Trophoblast cell (in vitro differentiated cells and primary cell): ENCODE results near the gene RABL6.

Experiments used
- DNase-seq, 2 donors: peaks; one replicate each; pipeline ENCODE4 v3.0.0-alpha.2; 2016
- H2AFZ ChIP-seq: 2 replicates; pipeline ENCODE4 v1.6.1; 2013; ENCODE audit warnings: low read length, moderate library complexity, mild to moderate bottlenecking; ENCODE audit not compliant: insufficient read depth, poor library complexity
- H2AK5ac ChIP-seq: 2 replicates; pipeline ENCODE4 v1.6.1; 2013; ENCODE audit warnings: mild to moderate bottlenecking, low read length
- H2BK120ac ChIP-seq: 2 replicates; pipeline ENCODE4 v1.6.1; 2013; ENCODE audit warnings: low read length, mild to moderate bottlenecking, moderate library complexity; ENCODE audit not compliant: insufficient read depth, poor library complexity
- H2BK12ac ChIP-seq: 2 replicates; pipeline ENCODE4 v1.6.1; 2013; ENCODE audit warnings: mild to moderate bottlenecking, low read length, moderate library complexity
- H2BK5ac ChIP-seq: 2 replicates; pipeline ENCODE4 v1.6.1; 2013; ENCODE audit warnings: low read length, low read depth, moderate library complexity, mild to moderate bottlenecking; ENCODE audit not compliant: poor library complexity
- H3K14ac ChIP-seq: 2 replicates; pipeline ENCODE4 v1.6.1; 2013; ENCODE audit warnings: mild to moderate bottlenecking, low read length
- H3K18ac ChIP-seq: 2 replicates; pipeline ENCODE4 v1.6.1; 2013; ENCODE audit warnings: mild to moderate bottlenecking, low read length
- H3K23ac ChIP-seq: 2 replicates; pipeline ENCODE4 v1.6.1; 2013; ENCODE audit warnings: low read length
- H3K27ac ChIP-seq: 2 replicates; pipeline ENCODE4 v1.5.1; 2013; ENCODE audit warnings: low read depth, mild to moderate bottlenecking, inconsistent platforms, low read length, moderate library complexity
- H3K27me3 ChIP-seq: 2 replicates; pipeline ENCODE4 v1.6.1; 2013; ENCODE audit warnings: inconsistent platforms, mild to moderate bottlenecking, low read length, moderate library complexity; ENCODE audit not compliant: insufficient read depth
- H3K36me3 ChIP-seq, 2 experiments: 1 replicate in 1 of 2; 2 replicates in 1 of 2; pipeline ENCODE4 v1.6.1; 2013; ENCODE audit warnings: low read length in 2 of 2, mild to moderate bottlenecking in 2 of 2, moderate library complexity in 1 of 2; ENCODE audit not compliant: insufficient read depth in 2 of 2, control insufficient read depth in 1 of 2
- H3K4ac ChIP-seq: 2 replicates; pipeline ENCODE4 v1.6.1; 2013; ENCODE audit warnings: low read depth, mild to moderate bottlenecking, low read length, moderate library complexity
- H3K4me1 ChIP-seq, 2 experiments: 1 replicate in 1 of 2; 2 replicates in 1 of 2; pipeline ENCODE4 v1.6.1; 2013; ENCODE audit warnings: low read length in 2 of 2, mild to moderate bottlenecking in 2 of 2, moderate library complexity in 1 of 2; ENCODE audit not compliant: insufficient read depth in 2 of 2, control insufficient read depth in 1 of 2
- H3K4me2 ChIP-seq: 2 replicates; pipeline ENCODE4 v1.6.1; 2013; ENCODE audit warnings: inconsistent platforms, mild to moderate bottlenecking, low read length, moderate library complexity
- H3K4me3 ChIP-seq: 2 replicates; pipeline ENCODE4 v1.5.1; 2013; ENCODE audit warnings: mild to moderate bottlenecking, low read depth, low read length, inconsistent platforms
- H3K79me1 ChIP-seq: one replicate; pipeline ENCODE4 v1.6.1; 2013; ENCODE audit warnings: low read length
- H3K79me2 ChIP-seq: 2 replicates; pipeline ENCODE4 v1.6.1; 2013; ENCODE audit warnings: low read length, mild to moderate bottlenecking; ENCODE audit not compliant: control insufficient read depth, insufficient read depth, poor library complexity
- H3K9ac ChIP-seq: 2 replicates; pipeline ENCODE4 v1.6.1; 2013; ENCODE audit warnings: mild to moderate bottlenecking, low read length
- H3K9me3 ChIP-seq: 2 replicates; pipeline ENCODE4 v1.6.1; 2013; ENCODE audit warnings: low read depth, mild to moderate bottlenecking, control low read depth, inconsistent platforms, low read length; ENCODE audit not compliant: insufficient read depth
- H4K12ac ChIP-seq: 2 replicates; pipeline ENCODE4 v1.6.1; 2013; ENCODE audit warnings: low read depth, mild to moderate bottlenecking, low read length, moderate library complexity
- H4K8ac ChIP-seq: 2 replicates; pipeline ENCODE4 v1.6.1; 2013; ENCODE audit warnings: low read depth, mild to moderate bottlenecking, low read length, moderate library complexity
- H4K91ac ChIP-seq: one replicate; pipeline ENCODE4 v1.6.1; 2013; ENCODE audit warnings: low read depth, mild to moderate bottlenecking, low read length, moderate library complexity
- WGBS: extraction: QIAGEN DNeasy Blood & Tissue Kit; methylation state at CpG from one replicate; pipeline ENCODE4 v1.1.7; 2013; ENCODE audit warnings: missing lambda C conversion rate; ENCODE audit not compliant: insufficient read length, insufficient coverage; ENCODE audit errors: extremely low coverage; 5-methylcytosine and 5-hydroxymethylcytosine counted together

The RABL6 gene

GRCh38 chr9:136814725-136815421 lies 7.1 kb downstream of the RABL6 start:
- peak overlapping the region; percentile 1 for H3K4ac ChIP-seq
- no peaks in the 10 kb centered on the region for H3K27me3 ChIP-seq
- no peaks in the 10 kb centered on the region for H3K79me1 ChIP-seq
- H4K12ac ChIP-seq: no peak overlapping the region
- H3K4me2 ChIP-seq: no peak overlapping the region
- no peak overlapping the region for H3K4me3 ChIP-seq
- H2AK5ac ChIP-seq: no peak overlapping the region
- no peak overlapping the region for H2BK5ac ChIP-seq
- H3K4me1 ChIP-seq: peaks cover 0 to 2% of the 10 kb centered on the region in 2 experiments
- H2BK12ac ChIP-seq: no peak overlapping the region
- H3K14ac ChIP-seq: no peak overlapping the region
- H3K79me2 ChIP-seq: peaks cover 1% of the 10 kb centered on the region
- no peak overlapping the region for H4K8ac ChIP-seq
- WGBS: 100% methylated on average over 3 of the region's 13 CpGs
- peaks cover 25 to 30% of the 10 kb centered on the region in 2 experiments for H3K36me3 ChIP-seq
- no peak overlapping the region for H3K9ac ChIP-seq
- no peak overlapping the region for H3K23ac ChIP-seq
- H3K18ac ChIP-seq: no peak overlapping the region
- H3K9me3 ChIP-seq: no peaks in the 10 kb centered on the region
- H2BK120ac ChIP-seq: no peak overlapping the region
- H2AFZ ChIP-seq: no peak overlapping the region
- H3K27ac ChIP-seq: no peak overlapping the region
- no peak overlapping the region for H4K91ac ChIP-seq
- DNase-seq: no peak

GRCh38 chr9:136815422-136815782 lies 7.7 kb downstream of the RABL6 start:
- Histone ChIP-seq H3K9me3 (no peaks in the 10 kb centered on the region), H3K23ac (no peak overlapping the region), H2BK12ac (no peak overlapping the region), H3K18ac (no peak overlapping the region), H2AFZ (no peak overlapping the region), H3K4me1 (no peaks in the 10 kb centered on the region), H3K14ac (no peak overlapping the region), H2BK5ac (no peak overlapping the region), H4K8ac (no peak overlapping the region), H4K12ac (no peak overlapping the region), H3K79me1 (no peaks in the 10 kb centered on the region), H3K4me3 (no peak overlapping the region), H3K79me2 (no peaks in the 10 kb centered on the region), H3K4me2 (no peak overlapping the region), H2AK5ac (no peak overlapping the region), H3K27me3 (no peaks in the 10 kb centered on the region), H3K9ac (no peak overlapping the region), H2BK120ac (no peak overlapping the region), H4K91ac (no peak overlapping the region), H3K36me3 (peaks cover 23 to 28% of the 10 kb centered on the region in 2 experiments), H3K27ac (no peak overlapping the region), H3K4ac (peak overlapping the region; percentile 1)
- WGBS: no CpG with 5 or more reads among the region's 1 CpG
- no peak for DNase-seq

- Histone ChIP-seq H3K36me3 (peaks cover 33 to 35% of the 10 kb centered on the region in 2 experiments), H3K9me3 (no peaks in the 10 kb centered on the region), H3K9ac (no peak overlapping the region), H3K4me1 (peaks cover 10 to 13% of the 10 kb centered on the region in 2 experiments), H2BK12ac (no peak overlapping the region), H4K8ac (peak overlapping the region; percentile 81), H3K4me3 (peak overlapping the region; percentile 60), H3K79me1 (peaks cover 3% of the 10 kb centered on the region), H4K12ac (peak overlapping the region; percentile 80), H3K23ac (no peak overlapping the region), H2BK120ac (peak overlapping the region; percentile 48), H3K79me2 (peaks cover 7% of the 10 kb centered on the region), H3K4ac (peak overlapping the region; percentile 34), H3K27me3 (no peaks in the 10 kb centered on the region), H2AK5ac (peak overlapping the region; percentile 29), H2AFZ (peak overlapping the region; percentile 45), H3K27ac (peak overlapping the region; percentile 19), H3K14ac (peak overlapping the region; percentile 24), H3K4me2 (peak overlapping the region; percentile 70), H2BK5ac (no peak overlapping the region), H4K91ac (peak overlapping the region; percentile 78), H3K18ac (peak overlapping the region; percentile 92)
- no peak for DNase-seq
- no CpG with 5 or more reads among the region's 83 CpGs for WGBS
These were observed 13.4 kb downstream of the RABL6 start for GRCh38 chr9:136820971-136821825.

GRCh38 chr9:136821826-136822544 lies 14.2 kb downstream of the RABL6 start:
- peak overlapping the region; percentile 54 for H3K18ac ChIP-seq

More at GRCh38 chr9:136821826-136822544, 14.2 kb downstream of the RABL6 start:
- Histone ChIP-seq H2BK5ac (no peak overlapping the region), H3K9ac (no peak overlapping the region), H3K14ac (peak overlapping the region; percentile 14), H3K36me3 (peaks cover 41% of the 10 kb centered on the region in 2 experiments), H4K12ac (peak overlapping the region; percentile 22), H2AK5ac (peak overlapping the region; percentile 22), H3K79me2 (peaks cover 7% of the 10 kb centered on the region), H3K27ac (no peak overlapping the region), H3K27me3 (no peaks in the 10 kb centered on the region), H3K4ac (peak overlapping the region; percentile 29), H3K9me3 (no peaks in the 10 kb centered on the region), H2BK12ac (no peak overlapping the region), H4K91ac (no peak overlapping the region), H3K4me2 (peak overlapping the region; percentile 70), H3K4me3 (no peak overlapping the region), H2AFZ (no peak overlapping the region), H4K8ac (peak overlapping the region; percentile 58), H3K23ac (no peak overlapping the region), H3K79me1 (peaks cover 3% of the 10 kb centered on the region), H2BK120ac (no peak overlapping the region), H3K4me1 (peaks cover 10 to 13% of the 10 kb centered on the region in 2 experiments)
- WGBS: no CpG with 5 or more reads among the region's 42 CpGs
- DNase-seq: no peak
